GM12878 (cell line): ENCODE measurements around the gene USH1C. TPM values are rescaled to one million over a fixed set of nuclear protein-coding genes. Genes with fewer than 3 reads are reported as not detected.

Experiments used
- ATAC-seq: fragments of 200-7000 bp; cut with Tn5 transposase; 3 replicates; pipeline ENCODE4 v1.9.1; 2020; ENCODE audit warnings: mild to moderate bottlenecking, moderate library complexity
- BruUV-seq: library from RNA; stranded (reverse); fragments of 400-500 nt; replicated peaks from 2 replicates; lab custom pipeline; 2021; lab: Mats Ljungman, UMichigan
- CTCF ChIA-PET: fragments of 300-600 bp; sonication (Branson Sonifier 250); formaldehyde crosslinking; extraction: SDS; loops from one replicate; lab custom pipeline; 2021; ENCODE audit warnings: inconsistent platforms; lab: Yijun Ruan, JAX
- POLR2A ChIA-PET: fragments of 350-600 bp; formaldehyde crosslinking; extraction: SDS; loops from one replicate; lab custom pipeline; 2021; ENCODE audit warnings: inconsistent platforms; lab: Charles Lee
- RAD21 ChIA-PET: fragments of 300-600 bp; sonication (Branson Sonifier 250); formaldehyde crosslinking; loops from one replicate; lab custom pipeline; 2023; ENCODE audit warnings: antibody characterized with exemption; ENCODE audit not compliant: unreplicated experiment; lab: Charles Lee
- SMC1A ChIA-PET: fragments of 300-600 bp; sonication (Branson Sonifier 250); formaldehyde crosslinking; loops from one replicate; lab custom pipeline; 2023; ENCODE audit not compliant: unreplicated experiment, uncharacterized antibody; lab: Charles Lee
- DNase-seq: peaks from one replicate; pipeline ENCODE4 v3.0.0-alpha.2; 2011; ENCODE audit warnings: low read depth, low spot score
- FAIRE-seq: peaks from 3 replicates; lab custom pipeline; 2011; peaks lifted over from hg19 to GRCh38; lab: Jason Lieb, UNC
- H2AFZ ChIP-seq: 2 replicates; pipeline ENCODE4 v1.6.0; 2011; ENCODE audit warnings: low read depth, low read length, control low read depth; ENCODE audit not compliant: control insufficient read depth
- H3K27ac ChIP-seq: 2 replicates; pipeline ENCODE4 v1.5.1; 2011; ENCODE audit warnings: control low read depth; ENCODE audit not compliant: control insufficient read depth, insufficient read depth
- H3K27me3 ChIP-seq, 2 experiments: replicated peaks in 1 of 2; 2 replicates each; pipeline versions ENCODE4 v1.6.0 to v1.6.1; 2011; ENCODE audit warnings: low read length in 1 of 2; ENCODE audit not compliant: control insufficient read depth in 2 of 2, insufficient read depth in 2 of 2
- H3K36me3 ChIP-seq, 2 experiments: 2 replicates each; pipeline ENCODE4 v1.5.1; 2011; ENCODE audit warnings: low read length in 1 of 2; ENCODE audit not compliant: control insufficient read depth in 2 of 2, insufficient read depth in 2 of 2
- H3K4me1 ChIP-seq: 2 replicates; pipeline ENCODE4 v1.6.1; 2011; ENCODE audit warnings: mild to moderate bottlenecking, low read length, moderate library complexity, mixed read lengths; ENCODE audit not compliant: control insufficient read depth, insufficient read depth
- H3K4me2 ChIP-seq: 2 replicates; pipeline ENCODE4 v1.6.0; 2011; ENCODE audit warnings: control low read depth; ENCODE audit not compliant: control insufficient read depth, insufficient read depth
- H3K4me3 ChIP-seq: fragments of 200-600 bp; sonication (generic); 2 replicates; pipeline ENCODE4 v1.5.1; 2016
- H3K79me2 ChIP-seq: 2 replicates; pipeline ENCODE4 v1.6.0; 2011; ENCODE audit warnings: low read length; ENCODE audit not compliant: control insufficient read depth, insufficient read depth
- H3K9ac ChIP-seq: 2 replicates; pipeline ENCODE4 v1.8.0; 2011; ENCODE audit warnings: low read length, control low read depth, mixed read lengths; ENCODE audit not compliant: control insufficient read depth, insufficient read depth
- H3K9me3 ChIP-seq: replicated peaks from 3 replicates; pipeline ENCODE4 v1.5.1; 2011; ENCODE audit warnings: mild to moderate bottlenecking, low read length; ENCODE audit not compliant: control insufficient read depth, insufficient read depth
- H4K20me1 ChIP-seq: 2 replicates; pipeline ENCODE4 v1.6.0; 2011; ENCODE audit not compliant: control insufficient read depth, insufficient read depth
- CBX5 ChIP-seq: sonication (generic); IDR thresholded peaks from 2 replicates; pipeline ENCODE4 v1.6.1; 2016; ENCODE audit warnings: low read depth, moderate library complexity, mild to moderate bottlenecking, inconsistent platforms
- EGR1 ChIP-seq, 2 experiments: IDR thresholded peaks; 1 replicate in 1 of 2; 2 replicates in 1 of 2; pipeline ENCODE4 v1.6.1; 2011 to 2012; ENCODE audit warnings: low read depth in 2 of 2, low read length in 2 of 2, borderline replicate concordance in 1 of 2, mild to moderate bottlenecking in 1 of 2, moderate library complexity in 1 of 2
- FOXM1 ChIP-seq: IDR thresholded peaks from 2 replicates; pipeline ENCODE4 v1.6.1; 2012; ENCODE audit warnings: low read depth, mild to moderate bottlenecking, inconsistent platforms, low read length, moderate library complexity
- HDGF ChIP-seq: fragments of 450-650 bp; IDR thresholded peaks from 2 replicates; pipeline ENCODE4 v1.6.1; 2016; ENCODE audit warnings: antibody characterized with exemption
- KLF5 ChIP-seq: fragments of 450-650 bp; IDR thresholded peaks from 2 replicates; pipeline ENCODE4 v1.6.1; 2014; ENCODE audit warnings: mild to moderate bottlenecking; ENCODE audit not compliant: partially characterized antibody
- MTA3 ChIP-seq: IDR thresholded peaks from 2 replicates; pipeline ENCODE4 v1.6.1; 2012; ENCODE audit warnings: low read length, inconsistent platforms, borderline replicate concordance
- PAX8 ChIP-seq: fragments of 450-650 bp; IDR thresholded peaks from 2 replicates; pipeline ENCODE4 v1.6.1; 2017; ENCODE audit warnings: mild to moderate bottlenecking, moderate library complexity
- POLR2AphosphoS5 ChIP-seq: IDR thresholded peaks from 2 replicates; pipeline ENCODE4 v1.6.1; 2011; ENCODE audit warnings: mild to moderate bottlenecking, low read length, inconsistent platforms
- RAD21 ChIP-seq: IDR thresholded peaks from 2 replicates; pipeline ENCODE4 v1.6.1; 2011; ENCODE audit warnings: mild to moderate bottlenecking, low read depth, low read length, moderate library complexity; ENCODE audit not compliant: insufficient read depth
- WGBS: methylation state at CpG from one replicate; pipeline ENCODE4 v1.1.6; 2016; ENCODE audit warnings: low lambda C conversion rate; ENCODE audit not compliant: insufficient replicate concordance, insufficient coverage; ENCODE audit errors: missing lambda C conversion rate; 5-methylcytosine and 5-hydroxymethylcytosine counted together
- in situ Hi-C: fragments of 300-500 bp; cut with MboI; formaldehyde crosslinking; loops from 9 replicates; pipeline ENCODE4 v1.14.3; 2018; ENCODE audit warnings: mixed read lengths
- intact Hi-C: fragments of 100-400 bp; cut with micrococcal nuclease; formaldehyde crosslinking; loops from one replicate; pipeline ENCODE4 v1.14.2; 2022; ENCODE audit not compliant: unreplicated experiment
- polyA plus RNA-seq, 11 experiments: library from polyadenylated mRNA; depleted of rRNA in 4 of 11; unstranded in 6 of 11; stranded (reverse) in 5 of 11; fragments of >200 nt; fragmentation: Nextera tagmentation in 4 of 11; fragmentation: Illumina TruSeq in 1 of 11; extraction: Ambion mirVana in 4 of 11; extraction: Trizol in 1 of 11; gene quantifications; 1 replicate in 1 of 11; 2 replicates in 10 of 11; pipeline versions ENCODE4 v1.2.1 to v1.2.3, GENCODE V29; 2011 to 2016; ENCODE audit warnings: inconsistent platforms in 2 of 11, missing spikeins in 2 of 11, low read depth in 1 of 11
- total RNA-seq, 4 experiments: library from RNA; depleted of rRNA in 3 of 4; stranded (reverse); fragments of >200 nt in 3 of 4; fragmentation: Illumina TruSeq in 1 of 4; extraction: Trizol in 1 of 4; gene quantifications; 2 replicates each; pipeline versions ENCODE4 v1.2.1 to v1.2.3, GENCODE V29; 2013 to 2021
- TF ChIP-seq, protein P1 (sequence below): IDR thresholded peaks from 2 replicates; pipeline ENCODE4 v1.6.1; 2011; ENCODE audit warnings: borderline replicate concordance, low read depth, mild to moderate bottlenecking, moderate library complexity, mixed read lengths, low read length; ENCODE audit not compliant: insufficient read depth; ENCODE audit errors: extremely low read length
- TF ChIP-seq, protein P2 (sequence below): fragments of 150-350 bp; IDR thresholded peaks from 2 replicates; pipeline ENCODE4 v1.6.1; 2014; ENCODE audit warnings: mild to moderate bottlenecking, low read depth, low read length

USH1C gene
- total and polyA plus RNA-seq, 10 of the 15 experiments (the other 5 are each of a cell fraction or from before 2014, with no cell fraction given): not detected

DNA sequence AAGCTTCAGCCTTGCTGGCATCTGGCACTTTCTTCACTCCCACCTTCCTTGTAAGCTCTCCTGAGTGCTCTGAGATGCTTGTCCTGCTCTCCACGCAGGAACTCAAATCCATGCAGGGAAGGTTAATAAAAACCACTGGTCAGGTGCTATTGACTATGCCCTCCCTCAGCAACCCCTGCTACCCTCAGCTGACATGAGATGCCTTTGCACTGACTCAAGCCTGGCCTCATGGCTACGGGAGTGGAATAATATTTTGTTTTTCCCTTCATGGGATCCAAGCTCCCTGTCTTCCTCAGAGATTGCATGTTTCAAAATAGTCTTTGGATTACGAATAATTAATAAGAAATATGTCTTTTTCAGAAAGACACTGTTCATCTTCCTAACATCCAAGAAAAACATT is 35.9 kb downstream of the USH1C start:
- Histone ChIP-seq H3K4me2 (no peak overlapping the region), H3K79me2 (no peaks in the 10 kb centered on the region), H3K9ac (no peak overlapping the region), H3K27ac (no peak overlapping the region), H3K9me3 (no peaks in the 10 kb centered on the region), H3K27me3 (no peaks in the 10 kb centered on the region; a peak in 2 of 4 replicates), H3K36me3 (no peaks in the 10 kb centered on the region), H2AFZ (no peak overlapping the region), H3K4me1 (no peaks in the 10 kb centered on the region; the same call in 1 of the 2 replicates), H4K20me1 (no peaks in the 10 kb centered on the region; the same call in 1 of the 2 replicates), H3K4me3 (no peak overlapping the region)
- RAD21 ChIA-PET: interaction anchor here (1.4 kb wide), 1 partner anchor 14 kb away, joined by 3 read pairs; no protein-coding TSS in a partner anchor
- DNase-seq (no peak), ATAC-seq (no peak), FAIRE-seq (no peak)
- POLR2A ChIA-PET: no interaction called here
- BruUV-seq: no TSS peak
- TF ChIP-seq MTA3 (no peak), RAD21 (no peak), PAX8 (no peak), POLR2AphosphoS5 (no peak), HDGF (no peak), FOXM1 (no peak), KLF5 (no peak), EGR1 (IDR thresholded peaks at IDR 0.05; ENCODE audit: borderline replicate concordance in 1 of 2, low read depth in 2 of 2, low read length in 2 of 2) (no peak), CBX5 (no peak)
- TF ChIP-seq, protein P1, sequence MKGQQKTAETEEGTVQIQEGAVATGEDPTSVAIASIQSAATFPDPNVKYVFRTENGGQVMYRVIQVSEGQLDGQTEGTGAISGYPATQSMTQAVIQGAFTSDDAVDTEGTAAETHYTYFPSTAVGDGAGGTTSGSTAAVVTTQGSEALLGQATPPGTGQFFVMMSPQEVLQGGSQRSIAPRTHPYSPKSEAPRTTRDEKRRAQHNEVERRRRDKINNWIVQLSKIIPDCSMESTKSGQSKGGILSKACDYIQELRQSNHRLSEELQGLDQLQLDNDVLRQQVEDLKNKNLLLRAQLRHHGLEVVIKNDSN: no peak
- TF ChIP-seq, protein P2, sequence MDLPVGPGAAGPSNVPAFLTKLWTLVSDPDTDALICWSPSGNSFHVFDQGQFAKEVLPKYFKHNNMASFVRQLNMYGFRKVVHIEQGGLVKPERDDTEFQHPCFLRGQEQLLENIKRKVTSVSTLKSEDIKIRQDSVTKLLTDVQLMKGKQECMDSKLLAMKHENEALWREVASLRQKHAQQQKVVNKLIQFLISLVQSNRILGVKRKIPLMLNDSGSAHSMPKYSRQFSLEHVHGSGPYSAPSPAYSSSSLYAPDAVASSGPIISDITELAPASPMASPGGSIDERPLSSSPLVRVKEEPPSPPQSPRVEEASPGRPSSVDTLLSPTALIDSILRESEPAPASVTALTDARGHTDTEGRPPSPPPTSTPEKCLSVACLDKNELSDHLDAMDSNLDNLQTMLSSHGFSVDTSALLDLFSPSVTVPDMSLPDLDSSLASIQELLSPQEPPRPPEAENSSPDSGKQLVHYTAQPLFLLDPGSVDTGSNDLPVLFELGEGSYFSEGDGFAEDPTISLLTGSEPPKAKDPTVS: no peak
- WGBS: 0% methylated on average over 3 of the region's 3 CpGs
- CTCF ChIA-PET: interaction anchor here (0.6 to 2.4 kb wide), 6 partner anchors 9 to 131 kb away, joined by 3 to 10 read pairs (median 6); no protein-coding TSS in a partner anchor
- SMC1A ChIA-PET: interaction anchor here (0.7 kb wide), 1 partner anchor 597 kb away, joined by 3 read pairs; no protein-coding TSS in a partner anchor
- intact Hi-C loops (no loop called here), in situ Hi-C loops (loop anchor here (5.0 to 10.0 kb wide), 2 partner anchors 124 to 281 kb away; partner anchors contain the start of gene KCNJ11)
